PFSK-1 (cell line): ENCODE data around the gene CFAP77.

Experiments
- FOXP2 ChIP-seq: optimal IDR thresholded peaks from 2 replicates; pipeline ENCODE3; 2011; ENCODE audit warnings: borderline replicate concordance, control low read depth, inconsistent platforms; ENCODE audit not compliant: insufficient read depth; ENCODE audit errors: extremely low read length, extremely low read depth
- POLR2AphosphoS5 ChIP-seq: IDR thresholded peaks from 2 replicates; pipeline ENCODE4 v1.6.1; 2012; ENCODE audit warnings: low read depth, mild to moderate bottlenecking, control low read depth, low read length, moderate library complexity
- SIN3A ChIP-seq: IDR thresholded peaks from 2 replicates; pipeline ENCODE4 v1.6.1; 2012; ENCODE audit warnings: mild to moderate bottlenecking, low read length, moderate library complexity, borderline replicate concordance; ENCODE audit not compliant: insufficient read depth
- TAF1 ChIP-seq: IDR thresholded peaks from 2 replicates; pipeline ENCODE4 v1.6.1; 2012; ENCODE audit warnings: low read length, control low read depth, borderline replicate concordance; ENCODE audit not compliant: insufficient read depth
- TF ChIP-seq, protein P1 (sequence below), 2 experiments: IDR thresholded peaks; 2 replicates each; pipeline versions ENCODE4 v1.6.1 to v1.8.0; 2011 to 2012; ENCODE audit warnings: low read depth in 2 of 2, low read length in 2 of 2, control low read depth in 1 of 2, inconsistent platforms in 1 of 2, mild to moderate bottlenecking in 1 of 2, moderate library complexity in 1 of 2; ENCODE audit not compliant: insufficient read depth in 1 of 2

DNA sequence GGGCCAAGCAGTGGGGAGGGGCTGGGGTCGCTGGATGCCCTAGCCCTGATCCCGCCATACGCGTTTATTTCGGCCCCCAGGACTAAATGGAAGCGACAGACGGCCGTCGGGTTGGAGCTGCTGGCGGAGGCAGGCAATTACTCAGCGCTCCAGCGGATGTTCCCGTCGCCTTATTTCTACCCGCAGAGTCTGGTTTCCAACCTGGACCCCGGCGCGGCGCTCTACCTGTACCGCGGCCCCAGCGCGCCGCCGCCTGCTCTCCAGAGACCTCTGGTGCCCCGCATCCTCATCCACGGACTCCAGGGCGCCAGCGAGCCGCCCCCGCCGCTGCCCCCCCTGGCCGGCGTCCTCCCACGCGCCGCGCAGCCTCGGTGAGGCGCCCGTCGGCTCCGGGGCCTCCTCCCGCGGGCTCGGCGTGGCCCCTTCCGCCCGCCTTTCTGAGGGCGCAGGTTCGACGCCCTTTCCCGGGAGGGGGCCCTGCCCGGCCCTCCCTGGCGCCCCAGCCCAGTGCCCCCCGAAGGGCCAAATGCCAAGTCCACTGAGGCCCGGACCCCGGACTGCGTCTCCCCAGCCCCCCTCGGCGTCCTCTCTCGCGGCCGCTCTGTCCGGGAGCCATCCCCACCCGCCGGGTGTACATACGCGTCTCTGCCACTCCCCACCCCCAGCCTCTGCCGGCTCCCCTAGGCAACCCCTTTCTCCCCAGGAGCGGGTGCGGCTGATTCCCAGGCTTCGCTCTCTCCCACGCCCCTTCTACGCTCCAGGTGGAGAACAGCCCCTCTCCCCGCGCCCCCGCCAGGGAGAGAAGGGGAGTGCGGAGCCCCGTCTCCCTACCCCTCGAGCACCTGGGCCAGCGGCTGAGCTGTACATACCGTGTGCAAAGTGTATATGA, 179.4 kb downstream of the CFAP77 start:
- TF ChIP-seq TAF1 (no peak), POLR2AphosphoS5 (no peak), SIN3A (no peak), FOXP2 (no peak)
- TF ChIP-seq, protein P1, sequence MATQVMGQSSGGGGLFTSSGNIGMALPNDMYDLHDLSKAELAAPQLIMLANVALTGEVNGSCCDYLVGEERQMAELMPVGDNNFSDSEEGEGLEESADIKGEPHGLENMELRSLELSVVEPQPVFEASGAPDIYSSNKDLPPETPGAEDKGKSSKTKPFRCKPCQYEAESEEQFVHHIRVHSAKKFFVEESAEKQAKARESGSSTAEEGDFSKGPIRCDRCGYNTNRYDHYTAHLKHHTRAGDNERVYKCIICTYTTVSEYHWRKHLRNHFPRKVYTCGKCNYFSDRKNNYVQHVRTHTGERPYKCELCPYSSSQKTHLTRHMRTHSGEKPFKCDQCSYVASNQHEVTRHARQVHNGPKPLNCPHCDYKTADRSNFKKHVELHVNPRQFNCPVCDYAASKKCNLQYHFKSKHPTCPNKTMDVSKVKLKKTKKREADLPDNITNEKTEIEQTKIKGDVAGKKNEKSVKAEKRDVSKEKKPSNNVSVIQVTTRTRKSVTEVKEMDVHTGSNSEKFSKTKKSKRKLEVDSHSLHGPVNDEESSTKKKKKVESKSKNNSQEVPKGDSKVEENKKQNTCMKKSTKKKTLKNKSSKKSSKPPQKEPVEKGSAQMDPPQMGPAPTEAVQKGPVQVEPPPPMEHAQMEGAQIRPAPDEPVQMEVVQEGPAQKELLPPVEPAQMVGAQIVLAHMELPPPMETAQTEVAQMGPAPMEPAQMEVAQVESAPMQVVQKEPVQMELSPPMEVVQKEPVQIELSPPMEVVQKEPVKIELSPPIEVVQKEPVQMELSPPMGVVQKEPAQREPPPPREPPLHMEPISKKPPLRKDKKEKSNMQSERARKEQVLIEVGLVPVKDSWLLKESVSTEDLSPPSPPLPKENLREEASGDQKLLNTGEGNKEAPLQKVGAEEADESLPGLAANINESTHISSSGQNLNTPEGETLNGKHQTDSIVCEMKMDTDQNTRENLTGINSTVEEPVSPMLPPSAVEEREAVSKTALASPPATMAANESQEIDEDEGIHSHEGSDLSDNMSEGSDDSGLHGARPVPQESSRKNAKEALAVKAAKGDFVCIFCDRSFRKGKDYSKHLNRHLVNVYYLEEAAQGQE (IDR thresholded peaks at IDR 0.05; ENCODE audit: insufficient read depth in 1 of 2, low read depth in 2 of 2, low read length in 2 of 2), result no peak
